Endodermal cell (in vitro differentiated cells): ENCODE data around the gene DTD1. TPM values are rescaled to one million over a fixed set of nuclear protein-coding genes. Genes with fewer than 3 reads are reported as not detected.

Experiments used
- DNase-seq: peaks from one replicate; pipeline ENCODE4 v3.0.0-alpha.2; 2017
- H3K27ac ChIP-seq: 2 replicates; pipeline ENCODE4 v1.5.1; 2013; ENCODE audit warnings: mild to moderate bottlenecking, low read depth, low read length, moderate library complexity
- H3K27me3 ChIP-seq: 2 replicates; pipeline ENCODE4 v1.6.1; 2013; ENCODE audit warnings: mild to moderate bottlenecking, low read length, moderate library complexity; ENCODE audit not compliant: insufficient read depth, control insufficient read depth, poor library complexity, severe bottlenecking
- H3K36me3 ChIP-seq: 2 replicates; pipeline ENCODE4 v1.7.0; 2013; ENCODE audit warnings: mild to moderate bottlenecking, low read length, moderate library complexity; ENCODE audit not compliant: control insufficient read depth, insufficient read depth
- H3K4me1 ChIP-seq: one replicate; pipeline ENCODE4 v1.7.0; 2013; ENCODE audit warnings: low read length; ENCODE audit not compliant: control insufficient read depth, insufficient read depth
- H3K4me3 ChIP-seq: 2 replicates; pipeline ENCODE4 v1.5.1; 2013; ENCODE audit warnings: mild to moderate bottlenecking, low read length, moderate library complexity
- H3K9ac ChIP-seq: 2 replicates; pipeline ENCODE4 v1.6.1; 2013; ENCODE audit warnings: mild to moderate bottlenecking, low read length, moderate library complexity; ENCODE audit not compliant: poor library complexity, severe bottlenecking; ENCODE audit errors: extremely low read depth
- H3K9me3 ChIP-seq: 2 replicates; pipeline ENCODE4 v1.6.1; 2013; ENCODE audit warnings: mild to moderate bottlenecking, low read length, moderate library complexity; ENCODE audit not compliant: control insufficient read depth
- H3K27ac Mint-ChIP-seq: 2 replicates; pipeline ENCODE4 v1.8.0; 2020; ENCODE audit warnings: mixed read lengths
- H3K27me3 Mint-ChIP-seq: 2 replicates; pipeline ENCODE4 v1.8.0; 2021; ENCODE audit warnings: mild to moderate bottlenecking, mixed read lengths; ENCODE audit not compliant: insufficient read depth
- H3K36me3 Mint-ChIP-seq: 2 replicates; pipeline ENCODE4 v1.8.0; 2020; ENCODE audit warnings: low read depth, mixed read lengths
- H3K4me1 Mint-ChIP-seq: 2 replicates; pipeline ENCODE4 v1.8.0; 2020; ENCODE audit warnings: mixed read lengths
- H3K4me3 Mint-ChIP-seq: 2 replicates; pipeline ENCODE4 v1.8.0; 2020; ENCODE audit warnings: mild to moderate bottlenecking, moderate library complexity, mixed read lengths
- H3K9me3 Mint-ChIP-seq: 2 replicates; pipeline ENCODE4 v1.8.0; 2020; ENCODE audit warnings: mild to moderate bottlenecking, mixed read lengths
- WGBS, 2 experiments: methylation state at CpG; one replicate each; pipeline versions ENCODE4 v1.1.5 to v1.1.7; 2013; ENCODE audit warnings: missing lambda C conversion rate in 2 of 2, mixed read lengths in 1 of 2; ENCODE audit not compliant: insufficient coverage in 1 of 2, insufficient read length in 1 of 2; 5-methylcytosine and 5-hydroxymethylcytosine counted together
- total RNA-seq, 2 donors: library from RNA; stranded (reverse); fragmentation: NEBNext Ultra II Directional in 1 of 2; extraction: Animal tissue kit (Norgen Biotek cat#: 25700) in 1 of 2; gene quantifications; 2 replicates in 1 of 2; 3 replicates in 1 of 2; pipeline ENCODE4 v1.2.1, GENCODE V29; 2021
- TF ChIP-seq, protein P1 (sequence below): fragments of 200-600 bp; sonication (generic); conservative IDR thresholded peaks from 2 replicates; pipeline ENCODE4 v1.5.0; 2021; ENCODE audit warnings: antibody characterized with exemption, mild to moderate bottlenecking

DTD1 gene
- total RNA-seq, 2 donors from 2014 or later = 34.2 to 44.0 TPM

DNA sequence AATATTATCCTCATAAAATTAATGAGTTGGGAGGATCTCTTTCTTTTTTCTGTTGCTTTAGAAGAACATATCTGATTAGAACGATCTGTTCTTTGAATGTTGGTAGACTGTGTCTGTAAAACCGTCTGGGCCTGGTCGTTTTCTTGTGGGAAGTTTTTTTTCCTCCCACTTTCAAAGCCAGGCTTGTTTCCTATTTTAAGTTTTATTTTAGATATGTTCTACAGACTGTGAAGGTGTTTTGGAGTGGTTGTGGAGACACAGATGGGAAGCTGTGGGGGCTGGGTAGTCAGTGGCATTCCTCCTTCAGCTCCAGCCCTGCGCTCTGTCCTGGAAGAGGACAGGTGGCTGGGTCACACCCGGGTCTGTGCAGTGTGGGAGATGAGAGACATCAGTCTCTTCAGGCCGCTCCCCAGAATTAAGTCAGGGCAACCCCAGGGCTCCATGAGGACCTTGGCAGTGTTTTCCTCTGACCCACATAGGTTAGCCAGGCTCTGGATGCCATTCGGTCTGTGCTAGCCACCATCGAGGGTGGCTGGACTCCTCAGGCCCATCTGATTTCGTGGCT lies 133.8 kb downstream of the DTD1 start:
- Histone ChIP-seq H3K4me1 (no peaks in the 10 kb centered on the region), H3K27me3 (no peaks in the 10 kb centered on the region), H3K9ac (no peak overlapping the region), H3K4me3 (no peak overlapping the region), H3K9me3 (no peaks in the 10 kb centered on the region), H3K36me3 (no peaks in the 10 kb centered on the region), H3K27ac (no peak overlapping the region)
- H3K27ac Mint-ChIP-seq = no peak overlapping the region
- peaks cover 2% of the 10 kb centered on the region for H3K36me3 Mint-ChIP-seq
- TF ChIP-seq, protein P1, sequence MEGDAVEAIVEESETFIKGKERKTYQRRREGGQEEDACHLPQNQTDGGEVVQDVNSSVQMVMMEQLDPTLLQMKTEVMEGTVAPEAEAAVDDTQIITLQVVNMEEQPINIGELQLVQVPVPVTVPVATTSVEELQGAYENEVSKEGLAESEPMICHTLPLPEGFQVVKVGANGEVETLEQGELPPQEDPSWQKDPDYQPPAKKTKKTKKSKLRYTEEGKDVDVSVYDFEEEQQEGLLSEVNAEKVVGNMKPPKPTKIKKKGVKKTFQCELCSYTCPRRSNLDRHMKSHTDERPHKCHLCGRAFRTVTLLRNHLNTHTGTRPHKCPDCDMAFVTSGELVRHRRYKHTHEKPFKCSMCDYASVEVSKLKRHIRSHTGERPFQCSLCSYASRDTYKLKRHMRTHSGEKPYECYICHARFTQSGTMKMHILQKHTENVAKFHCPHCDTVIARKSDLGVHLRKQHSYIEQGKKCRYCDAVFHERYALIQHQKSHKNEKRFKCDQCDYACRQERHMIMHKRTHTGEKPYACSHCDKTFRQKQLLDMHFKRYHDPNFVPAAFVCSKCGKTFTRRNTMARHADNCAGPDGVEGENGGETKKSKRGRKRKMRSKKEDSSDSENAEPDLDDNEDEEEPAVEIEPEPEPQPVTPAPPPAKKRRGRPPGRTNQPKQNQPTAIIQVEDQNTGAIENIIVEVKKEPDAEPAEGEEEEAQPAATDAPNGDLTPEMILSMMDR = no peak
- 88 to 93% methylated on average over 3 to 9 of the region's 9 CpGs for whole genome bisulfite sequencing, 2 experiments
- no peak overlapping the region for H3K4me3 Mint-ChIP-seq
- H3K27me3 Mint-ChIP-seq = no peaks in the 10 kb centered on the region
- no peak for DNase-seq
- H3K4me1 Mint-ChIP-seq = peaks cover 6% of the 10 kb centered on the region
- peaks cover 4% of the 10 kb centered on the region for H3K9me3 Mint-ChIP-seq

DNA sequence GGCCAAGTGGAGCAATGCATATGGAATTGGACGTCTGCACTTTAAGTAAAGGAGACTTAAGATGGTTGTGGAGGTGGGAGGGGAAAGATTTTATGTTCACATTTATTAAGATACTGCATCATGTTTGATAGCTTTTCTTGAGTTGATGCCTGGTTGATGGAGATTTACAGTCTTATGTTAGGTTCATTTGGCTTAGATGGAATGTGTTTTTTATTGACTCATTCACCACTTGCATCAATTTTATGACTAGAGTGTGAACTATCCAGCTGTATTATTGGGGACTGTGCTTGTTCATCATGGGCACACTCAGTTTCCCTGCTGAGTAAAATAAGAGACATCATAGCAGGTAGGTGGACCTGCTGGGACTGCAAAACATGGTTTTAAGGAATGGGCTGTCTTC lies 134.5 kb downstream of the DTD1 start:
- Histone ChIP-seq H3K4me3 (no peak overlapping the region), H3K36me3 (no peaks in the 10 kb centered on the region), H3K27ac (no peak overlapping the region), H3K9ac (no peak overlapping the region), H3K9me3 (no peaks in the 10 kb centered on the region), H3K4me1 (peaks cover 4% of the 10 kb centered on the region), H3K27me3 (no peaks in the 10 kb centered on the region)
- H3K27me3 Mint-ChIP-seq = no peaks in the 10 kb centered on the region
- H3K9me3 Mint-ChIP-seq = peaks cover 4% of the 10 kb centered on the region
- WGBS, 2 experiments = 80 to 90% methylated on average over 1 of the region's 1 CpG
- H3K27ac Mint-ChIP-seq = no peak overlapping the region
- H3K36me3 Mint-ChIP-seq = peaks cover 2% of the 10 kb centered on the region
- TF ChIP-seq, protein P1 = no peak
- peaks cover 13% of the 10 kb centered on the region for H3K4me1 Mint-ChIP-seq
- no peak for DNase-seq
- no peak overlapping the region for H3K4me3 Mint-ChIP-seq

DNA sequence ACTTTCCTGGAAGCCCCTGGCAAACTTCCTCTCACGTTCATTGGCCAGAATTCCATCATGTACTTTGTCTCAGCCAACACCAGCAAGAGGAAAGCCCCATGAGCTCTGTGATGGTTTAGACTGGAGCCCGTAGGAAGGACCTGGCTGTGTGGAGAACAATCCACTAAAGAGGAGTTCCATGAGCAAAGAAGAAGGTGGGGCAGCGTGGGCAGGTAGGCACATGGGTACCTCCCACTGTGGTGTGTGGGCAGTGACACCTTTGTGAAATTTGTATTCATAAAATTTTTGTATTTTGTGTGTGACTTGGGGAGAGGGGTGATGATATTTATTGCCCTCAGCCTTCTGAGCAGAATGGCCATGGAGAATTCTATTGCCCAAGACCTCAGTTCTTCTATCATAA lies 136.2 kb downstream of the DTD1 start:
- DNase-seq = no peak
- H3K27me3 Mint-ChIP-seq = no peaks in the 10 kb centered on the region
- H3K4me3 Mint-ChIP-seq = no peak overlapping the region
- H3K9ac ChIP-seq = no peak overlapping the region
- H3K9me3 ChIP-seq = no peaks in the 10 kb centered on the region
- peaks cover 22% of the 10 kb centered on the region for H3K4me1 Mint-ChIP-seq
- peaks cover 2% of the 10 kb centered on the region for H3K36me3 Mint-ChIP-seq
- no peaks in the 10 kb centered on the region for H3K27me3 ChIP-seq
- H3K4me1 ChIP-seq = peaks cover 4% of the 10 kb centered on the region
- H3K9me3 Mint-ChIP-seq = peaks cover 4% of the 10 kb centered on the region
- TF ChIP-seq, protein P1 = no peak
- no peaks in the 10 kb centered on the region for H3K36me3 ChIP-seq
- no peak overlapping the region for H3K4me3 ChIP-seq
- whole genome bisulfite sequencing, 2 experiments = 80 to 94% methylated on average over 1 to 3 of the region's 3 CpGs
- no peak overlapping the region for H3K27ac Mint-ChIP-seq
- H3K27ac ChIP-seq = no peak overlapping the region
